H9 (cell line): ENCODE data around the gene ZMYND11. TPM values are rescaled to one million over a fixed set of nuclear protein-coding genes. Genes with fewer than 3 reads are reported as not detected.

Experiments used
- DNase-seq: peaks from one replicate; pipeline ENCODE4 v3.0.0-alpha.2; 2017
- H2AFZ ChIP-seq: one replicate; pipeline ENCODE4 v1.6.1; 2013; ENCODE audit warnings: mild to moderate bottlenecking, low read length, control low read depth, moderate library complexity
- H2AK5ac ChIP-seq: 2 replicates; pipeline ENCODE4 v1.6.1; 2013; ENCODE audit warnings: low read length, control low read depth, mixed read lengths; ENCODE audit not compliant: insufficient read length
- H2BK120ac ChIP-seq: one replicate; pipeline ENCODE4 v1.6.1; 2013; ENCODE audit warnings: low read depth, mild to moderate bottlenecking, low read length, control low read depth, inconsistent platforms; ENCODE audit not compliant: poor library complexity, severe bottlenecking
- H2BK12ac ChIP-seq: 2 replicates; pipeline ENCODE4 v1.6.1; 2013; ENCODE audit warnings: low read length, control low read depth, mixed read lengths, low read depth; ENCODE audit not compliant: insufficient read length
- H2BK15ac ChIP-seq: 2 replicates; pipeline ENCODE4 v1.6.1; 2013; ENCODE audit warnings: low read depth, low read length, control low read depth
- H2BK20ac ChIP-seq: one replicate; pipeline ENCODE4 v1.6.1; 2013; ENCODE audit warnings: low read depth, mild to moderate bottlenecking, low read length, control low read depth, inconsistent platforms; ENCODE audit not compliant: poor library complexity, severe bottlenecking
- H2BK5ac ChIP-seq: 2 replicates; pipeline ENCODE4 v1.6.1; 2013; ENCODE audit warnings: low read length, control low read depth, mixed read lengths; ENCODE audit not compliant: insufficient read length
- H3K14ac ChIP-seq: 2 replicates; pipeline ENCODE4 v1.6.1; 2013; ENCODE audit warnings: low read length, control low read depth; ENCODE audit not compliant: insufficient read depth
- H3K18ac ChIP-seq: 2 replicates; pipeline ENCODE4 v1.6.1; 2013; ENCODE audit warnings: low read depth, mild to moderate bottlenecking, mixed read lengths, low read length, control low read depth; ENCODE audit not compliant: insufficient read length
- H3K23ac ChIP-seq: 2 replicates; pipeline ENCODE4 v1.6.1; 2013; ENCODE audit warnings: low read length, control low read depth, mixed read lengths, low read depth; ENCODE audit not compliant: insufficient read length
- H3K23me2 ChIP-seq: 2 replicates; pipeline ENCODE4 v1.6.1; 2013; ENCODE audit warnings: low read depth, mild to moderate bottlenecking, mixed read lengths, low read length, control low read depth; ENCODE audit not compliant: insufficient read length, poor library complexity, severe bottlenecking
- H3K27ac ChIP-seq: 2 replicates; pipeline ENCODE4 v1.5.1; 2013; ENCODE audit warnings: low read length, control low read depth, mixed read lengths, low read depth; ENCODE audit not compliant: insufficient read length
- H3K27me3 ChIP-seq: 2 replicates; pipeline ENCODE4 v1.6.1; 2013; ENCODE audit warnings: low read length, control low read depth, inconsistent platforms; ENCODE audit not compliant: insufficient read depth
- H3K4ac ChIP-seq: 2 replicates; pipeline ENCODE4 v1.6.1; 2013; ENCODE audit warnings: low read depth, mild to moderate bottlenecking, control low read depth, inconsistent platforms, low read length, moderate library complexity
- H3K4me1 ChIP-seq: 2 replicates; pipeline ENCODE4 v1.6.1; 2013; ENCODE audit warnings: low read length, control low read depth, inconsistent platforms; ENCODE audit not compliant: insufficient read depth
- H3K4me2 ChIP-seq: 2 replicates; pipeline ENCODE4 v1.6.1; 2013; ENCODE audit warnings: low read length, control low read depth, mixed read lengths; ENCODE audit not compliant: insufficient read length, insufficient read depth
- H3K56ac ChIP-seq: 2 replicates; pipeline ENCODE4 v1.6.1; 2013; ENCODE audit warnings: low read depth, mild to moderate bottlenecking, mixed read lengths, low read length, control low read depth; ENCODE audit not compliant: insufficient read length
- H3K79me1 ChIP-seq: 2 replicates; pipeline ENCODE4 v1.6.1; 2013; ENCODE audit warnings: low read depth, mild to moderate bottlenecking, moderate library complexity, low read length, control low read depth, inconsistent platforms; ENCODE audit not compliant: insufficient read depth, poor library complexity, severe bottlenecking
- H3K79me2 ChIP-seq: 2 replicates; pipeline ENCODE4 v1.6.1; 2013; ENCODE audit warnings: low read length, control low read depth, inconsistent platforms; ENCODE audit not compliant: insufficient read depth
- H3K9ac ChIP-seq: 2 replicates; pipeline ENCODE4 v1.6.1; 2013; ENCODE audit warnings: low read length, control low read depth, mixed read lengths; ENCODE audit not compliant: insufficient read length; ENCODE audit errors: extremely low read depth
- H3K9me3 ChIP-seq: one replicate; pipeline ENCODE4 v1.6.1; 2013; ENCODE audit warnings: low read depth, low read length, inconsistent platforms; ENCODE audit not compliant: control insufficient read depth
- H3T11ph ChIP-seq: one replicate; pipeline ENCODE4 v1.6.1; 2013; ENCODE audit warnings: mild to moderate bottlenecking, low read length, control low read depth, inconsistent platforms
- H4K20me1 ChIP-seq: one replicate; pipeline ENCODE4 v1.6.1; 2013; ENCODE audit not compliant: control insufficient read depth, insufficient read length, insufficient read depth
- H4K5ac ChIP-seq: 2 replicates; pipeline ENCODE4 v1.6.1; 2013; ENCODE audit warnings: low read depth, mild to moderate bottlenecking, mixed read lengths, low read length, control low read depth; ENCODE audit not compliant: insufficient read length
- H4K8ac ChIP-seq: replicated peaks from 2 replicates; pipeline ENCODE4 v1.6.1; 2013; ENCODE audit warnings: low read length, control low read depth, mixed read lengths, low read depth; ENCODE audit not compliant: insufficient read length
- H4K91ac ChIP-seq: 2 replicates; pipeline ENCODE4 v1.6.1; 2013; ENCODE audit warnings: low read depth, mild to moderate bottlenecking, moderate library complexity, mixed read lengths, low read length, control low read depth; ENCODE audit not compliant: insufficient read length
- H3K27ac Mint-ChIP-seq, 3 experiments: 2 replicates in 2 of 3; 3 replicates in 1 of 3; pipeline ENCODE4 v1.8.0; 2020 to 2021; ENCODE audit warnings: mixed read lengths in 3 of 3, mild to moderate bottlenecking in 1 of 3, moderate library complexity in 1 of 3
- H3K27me3 Mint-ChIP-seq: 2 replicates; pipeline ENCODE4 v1.8.0; 2021; ENCODE audit warnings: low read depth, mild to moderate bottlenecking, moderate library complexity, mixed read lengths
- H3K36me3 Mint-ChIP-seq, 3 experiments: 2 replicates in 2 of 3; 3 replicates in 1 of 3; pipeline ENCODE4 v1.8.0; 2020 to 2021; ENCODE audit warnings: low read depth in 3 of 3, mixed read lengths in 3 of 3; ENCODE audit not compliant: insufficient read depth in 1 of 3
- H3K4me1 Mint-ChIP-seq, 2 experiments: 2 replicates each; pipeline ENCODE4 v1.8.0; 2020; ENCODE audit warnings: mixed read lengths in 2 of 2
- H3K4me3 Mint-ChIP-seq, 2 experiments: 2 replicates in 1 of 2; 3 replicates in 1 of 2; pipeline ENCODE4 v1.8.0; 2020 to 2021; ENCODE audit warnings: mild to moderate bottlenecking in 2 of 2, mixed read lengths in 2 of 2, moderate library complexity in 1 of 2
- H3K9me3 Mint-ChIP-seq, 2 experiments: 2 replicates in 1 of 2; 3 replicates in 1 of 2; pipeline ENCODE4 v1.8.0; 2020; ENCODE audit warnings: mild to moderate bottlenecking in 2 of 2, mixed read lengths in 2 of 2, moderate library complexity in 1 of 2
- whole genome bisulfite sequencing: extraction: QIAGEN DNeasy Blood & Tissue Kit; methylation state at CpG from one replicate; pipeline ENCODE4 v1.1.7; 2013; ENCODE audit warnings: missing lambda C conversion rate, low lambda C conversion rate, mixed read lengths; ENCODE audit not compliant: insufficient read length; ENCODE audit errors: extremely low coverage; 5-methylcytosine and 5-hydroxymethylcytosine counted together
- total RNA-seq: library from RNA; stranded (reverse); gene quantifications from 2 replicates; pipeline ENCODE4 v1.2.1, GENCODE V29; 2021
- TF ChIP-seq, protein P1 (sequence below): fragments of 200-600 bp; sonication (generic); conservative IDR thresholded peaks from 3 replicates; pipeline ENCODE4 v1.8.0; 2021; ENCODE audit warnings: antibody characterized with exemption, mild to moderate bottlenecking

ZMYND11 gene
- total RNA-seq, 1 experiment from 2014 or later = 33.7 TPM

DNA sequence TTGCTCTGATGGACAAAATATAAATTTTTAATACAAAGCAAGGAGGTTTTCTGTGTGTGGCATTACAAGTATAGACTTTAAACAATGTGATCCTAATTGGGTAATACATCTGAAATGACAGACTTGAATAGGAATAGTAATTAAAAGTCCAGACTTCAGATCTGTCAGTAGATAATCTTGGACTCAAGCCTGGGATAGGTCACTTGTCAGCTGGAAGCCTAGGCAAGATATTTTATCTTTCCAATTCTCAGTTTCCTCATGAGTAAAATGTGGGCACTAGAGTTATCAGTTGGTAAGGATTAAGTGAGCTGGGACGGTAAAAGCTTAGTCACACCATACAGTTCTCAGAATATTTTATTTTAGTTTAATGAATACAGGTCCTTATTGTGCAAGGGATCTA lies 10.4 kb upstream of the ZMYND11 start:
- Histone ChIP-seq H2AFZ (no peak overlapping the region), H3K79me2 (no peaks in the 10 kb centered on the region), H4K8ac (no peak overlapping the region), H3K27me3 (no peaks in the 10 kb centered on the region), H3K23ac (no peak overlapping the region), H2BK120ac (no peak overlapping the region), H2BK5ac (no peak overlapping the region), H3K79me1 (no peaks in the 10 kb centered on the region), H2BK20ac (no peak overlapping the region), H3K56ac (no peak overlapping the region), H3K9ac (no peak overlapping the region), H3T11ph (no peak overlapping the region), H3K4ac (no peak overlapping the region), H4K20me1 (no peaks in the 10 kb centered on the region), H3K4me1 (no peaks in the 10 kb centered on the region), H3K27ac (no peak overlapping the region), H4K5ac (no peak overlapping the region), H2AK5ac (no peak overlapping the region), H2BK12ac (no peak overlapping the region), H4K91ac (no peak overlapping the region), H3K9me3 (no peaks in the 10 kb centered on the region), H2BK15ac (no peak overlapping the region), H3K18ac (no peak overlapping the region), H3K14ac (no peak overlapping the region), H3K23me2 (no peaks in the 10 kb centered on the region), H3K4me2 (no peak overlapping the region)
- Mint-ChIP-seq H3K4me3 (no peak overlapping the region), H3K27ac (no peak overlapping the region), H3K4me1 (peaks cover 3 to 4% of the 10 kb centered on the region in 2 experiments; a peak in 2 of 4 replicates), H3K36me3 (no peaks in the 10 kb centered on the region; a peak in 1 of 7 replicates), H3K27me3 (peaks cover 16% of the 10 kb centered on the region), H3K9me3 (peaks cover 5 to 27% of the 10 kb centered on the region in 2 experiments; a peak in 3 of 5 replicates)
- no peak for DNase-seq
- TF ChIP-seq, protein P1, sequence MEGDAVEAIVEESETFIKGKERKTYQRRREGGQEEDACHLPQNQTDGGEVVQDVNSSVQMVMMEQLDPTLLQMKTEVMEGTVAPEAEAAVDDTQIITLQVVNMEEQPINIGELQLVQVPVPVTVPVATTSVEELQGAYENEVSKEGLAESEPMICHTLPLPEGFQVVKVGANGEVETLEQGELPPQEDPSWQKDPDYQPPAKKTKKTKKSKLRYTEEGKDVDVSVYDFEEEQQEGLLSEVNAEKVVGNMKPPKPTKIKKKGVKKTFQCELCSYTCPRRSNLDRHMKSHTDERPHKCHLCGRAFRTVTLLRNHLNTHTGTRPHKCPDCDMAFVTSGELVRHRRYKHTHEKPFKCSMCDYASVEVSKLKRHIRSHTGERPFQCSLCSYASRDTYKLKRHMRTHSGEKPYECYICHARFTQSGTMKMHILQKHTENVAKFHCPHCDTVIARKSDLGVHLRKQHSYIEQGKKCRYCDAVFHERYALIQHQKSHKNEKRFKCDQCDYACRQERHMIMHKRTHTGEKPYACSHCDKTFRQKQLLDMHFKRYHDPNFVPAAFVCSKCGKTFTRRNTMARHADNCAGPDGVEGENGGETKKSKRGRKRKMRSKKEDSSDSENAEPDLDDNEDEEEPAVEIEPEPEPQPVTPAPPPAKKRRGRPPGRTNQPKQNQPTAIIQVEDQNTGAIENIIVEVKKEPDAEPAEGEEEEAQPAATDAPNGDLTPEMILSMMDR = no peak
- no CpG with 5 or more reads among the region's 1 CpG for WGBS
